Mesodermal cell (in vitro differentiated cells): ENCODE measurements around the gene GGT1.
A peak's percentile ranks its signal among the peaks of the same experiment; 100 is the strongest.
"Not testable (repeated sequence)": the region's sequence is repeated elsewhere in the genome, so short reads cannot be mapped to it uniquely, and the experiment has no call there.

Experiments
- H3K27ac ChIP-seq: 2 replicates; pipeline ENCODE4 v1.7.0; 2013; ENCODE audit warnings: mild to moderate bottlenecking, low read depth, low read length, moderate library complexity; ENCODE audit not compliant: severe bottlenecking
- H3K36me3 ChIP-seq: 2 replicates; pipeline ENCODE4 v1.7.1; 2013; ENCODE audit warnings: mild to moderate bottlenecking, low read length, moderate library complexity; ENCODE audit not compliant: control insufficient read depth, insufficient read depth
- H3K4me1 ChIP-seq: one replicate; pipeline ENCODE4 v1.7.1; 2013; ENCODE audit warnings: mild to moderate bottlenecking, low read length; ENCODE audit not compliant: insufficient read depth, control insufficient read depth, poor library complexity, severe bottlenecking
- H3K4me3 ChIP-seq: 2 replicates; pipeline ENCODE4 v1.7.0; 2013; ENCODE audit warnings: low read length, control low read depth, mild to moderate bottlenecking; ENCODE audit not compliant: insufficient read depth, poor library complexity, severe bottlenecking; ENCODE audit errors: extremely low read depth
- H3K9me3 ChIP-seq: 2 replicates; pipeline ENCODE4 v1.7.1; 2013; ENCODE audit warnings: mild to moderate bottlenecking, low read length, moderate library complexity; ENCODE audit not compliant: control insufficient read depth
- WGBS, 2 experiments: methylation state at CpG; one replicate each; pipeline ENCODE4 v1.1.5; 2013; ENCODE audit warnings: missing lambda C conversion rate in 2 of 2; ENCODE audit not compliant: insufficient coverage in 2 of 2; 5-methylcytosine and 5-hydroxymethylcytosine counted together

The GGT1 gene

DNA sequence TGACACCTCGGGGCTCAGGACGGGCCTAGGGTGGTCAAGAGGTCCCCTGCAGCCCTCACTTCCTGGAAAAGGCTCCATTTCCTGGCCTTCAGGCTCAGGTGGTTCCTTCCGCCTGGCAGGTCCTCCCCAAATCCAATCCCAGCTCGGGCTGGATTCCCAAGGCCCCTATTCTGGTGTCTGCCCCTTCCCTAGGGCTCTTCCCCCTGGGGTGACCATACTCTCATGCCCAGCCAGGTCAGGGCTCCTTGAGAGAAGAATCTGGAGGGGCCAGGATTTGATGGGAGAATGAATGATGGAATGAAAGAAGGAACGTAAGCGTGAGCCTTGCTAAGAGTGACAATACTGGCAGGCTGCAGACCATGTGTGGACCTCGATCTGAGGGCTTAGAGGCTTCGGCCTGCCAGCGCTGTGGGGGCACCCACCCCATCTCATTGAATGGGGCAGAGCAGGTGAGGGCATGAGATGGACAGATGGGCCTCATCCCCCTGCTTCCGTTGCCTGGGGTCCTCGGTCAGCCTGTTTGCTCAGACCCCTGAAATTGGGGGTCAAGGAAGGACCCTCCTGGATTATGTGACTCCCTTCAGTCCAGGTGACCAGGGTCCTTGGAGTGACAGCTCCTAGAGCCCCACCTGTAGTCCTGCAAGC lies 766 bp upstream of the GGT1 start:
- not testable (repeated sequence) for H3K27ac ChIP-seq, H3K36me3 ChIP-seq, H3K4me3 ChIP-seq, H3K9me3 ChIP-seq
- WGBS, 2 experiments: 99 to 100% methylated on average over 7 to 8 of the region's 11 CpGs
- H3K4me1 ChIP-seq: peaks cover 14% of the 10 kb centered on the region

DNA sequence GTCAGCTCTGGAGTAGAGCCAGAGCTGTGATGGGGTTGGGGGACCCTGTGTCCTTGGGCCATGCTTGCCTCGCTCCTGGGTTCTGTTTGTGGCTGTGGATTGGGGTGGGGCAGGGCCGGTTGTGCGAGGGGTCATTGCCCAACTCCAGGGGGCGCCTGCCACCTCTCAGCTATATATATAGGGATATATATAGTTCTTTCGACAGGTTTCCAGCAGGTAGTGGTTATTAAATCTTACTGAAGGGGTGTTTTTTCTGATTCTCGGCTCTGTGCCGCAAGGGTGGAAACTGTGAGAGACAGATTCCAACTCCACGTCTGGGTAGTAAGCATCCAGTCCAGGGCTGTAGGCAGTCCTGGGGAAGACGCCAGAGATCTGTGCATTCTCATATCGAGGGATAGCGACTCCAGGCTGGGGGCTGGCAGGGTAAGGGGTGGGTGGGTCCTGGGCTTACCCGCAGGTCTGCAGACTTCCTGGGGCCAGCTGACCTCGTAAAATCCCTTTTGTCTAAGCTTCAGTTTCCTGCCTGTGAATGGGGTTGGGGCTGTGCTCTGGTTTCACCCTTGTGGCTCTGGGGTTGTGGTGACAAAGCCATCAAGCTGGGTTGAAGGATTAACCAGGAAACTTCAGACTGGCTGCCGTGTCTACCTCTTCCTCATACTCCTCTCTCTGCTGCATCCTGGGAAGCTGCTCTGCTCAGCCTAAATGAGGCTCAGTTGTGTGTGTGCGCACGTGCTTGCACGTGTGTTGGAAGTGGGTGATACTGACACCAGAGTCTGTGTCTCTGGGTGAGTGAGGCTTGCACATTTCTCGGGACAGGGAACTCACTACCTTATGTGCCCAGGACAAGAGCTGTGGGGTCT lies 1.0 kb downstream of the GGT1 start:
- H3K4me3 ChIP-seq: peak overlapping the region; percentile 8
- H3K27ac ChIP-seq: peak overlapping the region; percentile 64
- H3K4me1 ChIP-seq: peaks cover 14% of the 10 kb centered on the region
- not testable (repeated sequence) for H3K9me3 ChIP-seq, H3K36me3 ChIP-seq
- 27 to 33% methylated on average over 4 to 7 of the region's 18 CpGs for WGBS, 2 experiments

GRCh38 chr22:24606340-24606739 lies 3.3 kb downstream of the GGT1 start:
- H3K36me3 ChIP-seq, H3K27ac ChIP-seq, H3K9me3 ChIP-seq, H3K4me3 ChIP-seq, H3K4me1 ChIP-seq: not testable (repeated sequence)
- WGBS, 2 experiments: 90% methylated on average over 1 of the region's 2 CpGs; no CpG with 5 or more reads in 1 of the 2 experiments

DNA sequence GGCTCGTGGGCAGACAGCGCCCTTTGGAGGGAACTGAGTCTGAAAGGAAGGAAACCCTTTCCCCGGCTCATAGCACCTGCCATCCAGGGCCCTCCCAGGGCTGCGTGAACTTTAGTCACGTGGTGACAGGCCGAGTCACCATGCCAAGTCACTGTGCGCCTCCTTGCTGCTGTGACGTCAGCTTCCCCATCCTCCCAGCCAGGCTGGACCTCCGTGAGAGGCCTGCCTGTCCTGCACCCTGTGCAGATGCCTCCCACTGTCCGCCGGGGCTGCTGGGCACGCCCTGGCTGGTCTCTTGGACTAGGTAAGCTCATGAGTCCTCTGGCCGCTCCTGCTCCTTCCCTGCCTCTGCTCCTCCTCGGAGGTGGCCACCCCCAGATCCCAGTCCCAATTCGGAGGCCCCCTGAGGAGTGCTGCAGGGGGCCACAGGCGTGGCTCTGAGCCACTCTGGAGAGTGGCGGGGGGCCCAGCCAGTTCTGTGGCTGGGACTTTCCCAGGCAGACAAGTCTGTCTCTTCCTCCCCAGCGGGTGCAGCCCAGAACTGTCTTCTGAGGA lies 4.5 kb downstream of the GGT1 start:
- not testable (repeated sequence) for H3K27ac ChIP-seq, H3K9me3 ChIP-seq, H3K36me3 ChIP-seq, H3K4me3 ChIP-seq, H3K4me1 ChIP-seq
- WGBS, 2 experiments: 82 to 86% methylated on average over 11 to 17 of the region's 18 CpGs

GRCh38 chr22:24608327-24608726 lies 5.3 kb downstream of the GGT1 start:
- H3K4me3 ChIP-seq, H3K27ac ChIP-seq: not testable (repeated sequence)
- 92 to 100% methylated on average over 1 to 2 of the region's 6 CpGs for WGBS, 2 experiments

GRCh38 chr22:24609888-24610287 lies 6.9 kb downstream of the GGT1 start:
- H3K36me3 ChIP-seq, H3K27ac ChIP-seq, H3K9me3 ChIP-seq, H3K4me1 ChIP-seq, H3K4me3 ChIP-seq: not testable (repeated sequence)
- WGBS, 2 experiments: 75% methylated on average over 1 of the region's 3 CpGs; no CpG with 5 or more reads in 1 of the 2 experiments

More at GRCh38 chr22:24608327-24608726, 5.3 kb downstream of the GGT1 start:
- H3K4me1 ChIP-seq, H3K36me3 ChIP-seq, H3K9me3 ChIP-seq: not testable (repeated sequence)

DNA sequence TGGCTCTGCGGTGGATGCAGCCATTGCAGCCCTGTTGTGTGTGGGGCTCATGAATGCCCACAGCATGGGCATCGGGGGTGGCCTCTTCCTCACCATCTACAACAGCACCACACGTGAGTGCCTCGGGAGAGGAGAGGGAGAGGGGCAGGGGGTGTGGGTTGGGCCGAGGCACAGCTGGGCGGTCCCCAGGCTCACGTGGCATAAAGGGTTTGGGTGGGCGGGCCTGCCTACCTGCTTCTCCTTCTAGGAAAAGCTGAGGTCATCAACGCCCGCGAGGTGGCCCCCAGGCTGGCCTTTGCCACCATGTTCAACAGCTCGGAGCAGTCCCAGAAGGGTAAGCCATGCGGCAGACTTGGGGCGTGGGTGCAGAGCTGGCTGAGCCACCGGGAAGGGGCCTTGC lies 11.8 kb downstream of the GGT1 start:
- not testable (repeated sequence) for H3K36me3 ChIP-seq, H3K4me1 ChIP-seq, H3K27ac ChIP-seq, H3K4me3 ChIP-seq, H3K9me3 ChIP-seq
- WGBS, 2 experiments: 77 to 90% methylated on average over 2 to 6 of the region's 15 CpGs

DNA sequence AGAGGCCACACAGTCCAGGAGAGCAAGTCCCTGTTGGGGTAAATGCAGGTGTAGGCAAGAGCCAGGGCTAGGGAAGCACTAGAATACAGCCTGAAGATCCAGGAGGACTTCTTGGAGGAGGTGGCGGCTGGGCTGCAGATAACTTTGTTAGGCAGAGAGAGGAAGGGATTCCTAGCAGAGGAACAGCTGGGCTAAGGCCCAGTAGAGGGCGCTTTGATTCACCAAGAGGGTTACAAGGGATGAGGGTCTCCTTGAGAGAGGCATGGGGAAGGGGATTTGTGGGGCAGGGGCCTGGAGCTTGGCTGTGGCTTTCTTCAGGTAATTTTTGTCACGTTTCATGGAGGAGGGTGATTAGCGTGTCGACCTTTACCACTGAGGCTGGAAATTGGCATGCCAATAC lies 18.3 kb downstream of the GGT1 start:
- WGBS, 2 experiments: no CpG with 5 or more reads among the region's 5 CpGs
- not testable (repeated sequence) for H3K36me3 ChIP-seq, H3K27ac ChIP-seq, H3K9me3 ChIP-seq, H3K4me1 ChIP-seq, H3K4me3 ChIP-seq

DNA sequence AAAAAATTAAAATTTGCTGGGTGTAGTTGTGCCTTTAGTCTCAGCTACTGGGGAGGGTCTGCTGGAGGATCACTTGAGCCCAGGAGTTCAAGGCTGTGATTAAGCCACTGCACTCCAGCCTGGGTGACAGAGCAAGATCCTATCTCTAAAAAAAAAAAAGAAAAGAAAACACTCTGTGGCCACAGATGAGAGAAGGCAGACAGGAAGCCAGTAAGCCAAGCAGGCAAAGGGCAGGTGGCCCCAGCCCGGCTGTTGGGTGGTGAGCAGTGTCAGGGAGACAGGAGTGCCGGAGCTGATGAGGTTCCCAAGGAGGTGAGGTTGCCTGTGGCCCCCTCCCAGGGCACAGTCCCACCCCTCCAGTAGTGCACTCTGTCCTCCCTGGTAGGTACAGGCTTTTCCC lies 19.6 kb downstream of the GGT1 start:
- H3K27ac ChIP-seq, H3K36me3 ChIP-seq, H3K4me3 ChIP-seq, H3K4me1 ChIP-seq, H3K9me3 ChIP-seq: not testable (repeated sequence)
- 83 to 100% methylated on average over 1 of the region's 2 CpGs for WGBS, 2 experiments

DNA sequence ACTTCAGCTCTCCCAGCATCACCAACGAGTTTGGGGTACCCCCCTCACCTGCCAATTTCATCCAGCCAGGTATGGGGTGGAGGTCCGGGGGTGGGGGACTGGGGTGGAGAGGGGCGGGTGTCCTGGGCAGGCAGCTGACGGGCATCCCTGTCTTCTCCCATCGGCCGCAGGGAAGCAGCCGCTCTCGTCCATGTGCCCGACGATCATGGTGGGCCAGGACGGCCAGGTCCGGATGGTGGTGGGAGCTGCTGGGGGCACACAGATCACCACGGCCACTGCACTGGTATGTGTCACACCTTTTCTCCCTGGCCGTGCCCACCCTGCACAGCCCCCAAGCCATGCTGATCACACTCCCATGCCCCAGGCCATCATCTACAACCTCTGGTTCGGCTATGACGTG lies 24.9 kb downstream of the GGT1 start:
- H3K4me3 ChIP-seq, H3K36me3 ChIP-seq, H3K9me3 ChIP-seq, H3K27ac ChIP-seq: not testable (repeated sequence)
- peaks cover 12% of the 10 kb centered on the region for H3K4me1 ChIP-seq
- WGBS, 2 experiments: no CpG with 5 or more reads among the region's 16 CpGs

- not testable (repeated sequence) for H3K4me3 ChIP-seq, H3K9me3 ChIP-seq, H3K36me3 ChIP-seq, H3K27ac ChIP-seq
- H3K4me1 ChIP-seq: peaks cover 19% of the 10 kb centered on the region
- 67% methylated on average over 1 of the region's 11 CpGs; no CpG with 5 or more reads in 1 of the 2 experiments for WGBS, 2 experiments
Measured at GRCh38 chr22:24629069-24629468, 26.1 kb downstream of the GGT1 start.
